GM21717 (cell line): ENCODE results near the gene IGSF3.
"Not testable (repeated sequence)": the region's sequence is repeated elsewhere in the genome, so short reads cannot be mapped to it uniquely, and the experiment has no call there.

Experiments used
- ATAC-seq: cut with Tn5 transposase; IDR thresholded peaks from one replicate; pipeline ENCODE4 v1.9.1; 2021; ENCODE audit warnings: mild to moderate bottlenecking, moderate library complexity; ENCODE audit not compliant: unreplicated experiment

IGSF3 gene

GRCh38 chr1:116631996-116632925 lies 35.3 kb downstream of the IGSF3 start:
- ATAC-seq, result not testable (repeated sequence)

- not testable (repeated sequence) for ATAC-seq
These were observed 36.0 kb downstream of the IGSF3 start for GRCh38 chr1:116631554-116631953.

- not testable (repeated sequence) for ATAC-seq
These were observed 37.5 kb downstream of the IGSF3 start for GRCh38 chr1:116630057-116630456.

- not testable (repeated sequence) for ATAC-seq
These were observed 38.1 kb downstream of the IGSF3 start for GRCh38 chr1:116629441-116629840.

- no peak for ATAC-seq
These were observed 39.1 kb downstream of the IGSF3 start for GRCh38 chr1:116628448-116628847.

- ATAC-seq, result not testable (repeated sequence)
These were observed 40.2 kb downstream of the IGSF3 start for GRCh38 chr1:116627357-116627756.

GRCh38 chr1:116626915-116627314 lies 40.6 kb downstream of the IGSF3 start:
- not testable (repeated sequence) for ATAC-seq

GRCh38 chr1:116625155-116625554 lies 42.4 kb downstream of the IGSF3 start:
- ATAC-seq, result not testable (repeated sequence)

GRCh38 chr1:116624040-116624439 lies 43.5 kb downstream of the IGSF3 start:
- ATAC-seq, result no peak

- ATAC-seq, result not testable (repeated sequence)
These were observed 45.0 kb downstream of the IGSF3 start for GRCh38 chr1:116622496-116622895.

GRCh38 chr1:116621756-116622155 lies 45.8 kb downstream of the IGSF3 start:
- not testable (repeated sequence) for ATAC-seq

GRCh38 chr1:116620392-116620791 lies 47.1 kb downstream of the IGSF3 start:
- not testable (repeated sequence) for ATAC-seq

GRCh38 chr1:116619106-116619505 lies 48.4 kb downstream of the IGSF3 start:
- ATAC-seq, result not testable (repeated sequence)

GRCh38 chr1:116617808-116618207 lies 49.7 kb downstream of the IGSF3 start:
- not testable (repeated sequence) for ATAC-seq

- not testable (repeated sequence) for ATAC-seq
These were observed 53.7 kb downstream of the IGSF3 start for GRCh38 chr1:116613825-116614224.

- not testable (repeated sequence) for ATAC-seq
These were observed 57.6 kb downstream of the IGSF3 start for GRCh38 chr1:116609801-116610371.

GRCh38 chr1:116608841-116609240 lies 58.7 kb downstream of the IGSF3 start:
- ATAC-seq, result not testable (repeated sequence)

GRCh38 chr1:116608151-116608550 lies 59.4 kb downstream of the IGSF3 start:
- not testable (repeated sequence) for ATAC-seq

- not testable (repeated sequence) for ATAC-seq
These were observed 60.1 kb downstream of the IGSF3 start for GRCh38 chr1:116607463-116607862.

GRCh38 chr1:116606067-116606466 lies 61.5 kb downstream of the IGSF3 start:
- ATAC-seq, result not testable (repeated sequence)

GRCh38 chr1:116605315-116605714 lies 62.2 kb downstream of the IGSF3 start:
- ATAC-seq, result no peak

- not testable (repeated sequence) for ATAC-seq
These were observed 63.1 kb downstream of the IGSF3 start for GRCh38 chr1:116604408-116604807.
